GM23338 (cell line): Measurements from ENCODE around the gene KRTAP2-2. TPM values are rescaled to one million over a fixed set of nuclear protein-coding genes. Genes with fewer than 3 reads are reported as not detected.

Experiments used
- ATAC-seq: fragments of 200-7000 bp; cut with Tn5 transposase; 3 replicates; pipeline ENCODE4 v1.9.1; 2020
- DNase-seq: peaks from one replicate; pipeline ENCODE4 v3.0.0-alpha.2; 2015; ENCODE audit warnings: low spot score
- H2AFZ ChIP-seq: fragments of 200-600 bp; sonication (generic); 2 replicates; pipeline ENCODE4 v1.8.0; 2016; ENCODE audit warnings: antibody characterized with exemption, mild to moderate bottlenecking, moderate library complexity
- H3F3A ChIP-seq: fragments of 200-600 bp; sonication (generic); replicated peaks from 2 replicates; pipeline ENCODE4 v1.8.0; 2017; ENCODE audit warnings: antibody characterized with exemption, mixed run types, low read depth
- H3K27ac ChIP-seq: fragments of 200-600 bp; sonication (generic); 2 replicates; pipeline ENCODE4 v1.6.1; 2016; ENCODE audit warnings: low read depth
- H3K27me3 ChIP-seq: fragments of 200-600 bp; sonication (generic); 2 replicates; pipeline ENCODE4 v1.8.0; 2016; ENCODE audit warnings: mild to moderate bottlenecking, mixed run types, moderate library complexity; ENCODE audit not compliant: insufficient read depth
- H3K36me3 ChIP-seq: fragments of 200-600 bp; sonication (generic); 2 replicates; pipeline ENCODE4 v1.8.0; 2016; ENCODE audit warnings: mild to moderate bottlenecking; ENCODE audit not compliant: insufficient read depth
- H3K4me1 ChIP-seq: fragments of 200-600 bp; sonication (generic); 2 replicates; pipeline ENCODE4 v1.8.0; 2016; ENCODE audit warnings: mild to moderate bottlenecking, moderate library complexity; ENCODE audit not compliant: insufficient read depth
- H3K4me2 ChIP-seq: fragments of 200-600 bp; sonication (generic); 2 replicates; pipeline ENCODE4 v1.7.1; 2017; ENCODE audit warnings: mixed run types
- H3K4me3 ChIP-seq: fragments of 200-600 bp; sonication (generic); 2 replicates; pipeline ENCODE4 v1.6.1; 2016; ENCODE audit warnings: mixed run types
- H3K79me2 ChIP-seq: fragments of 200-600 bp; sonication (generic); replicated peaks from 2 replicates; pipeline ENCODE4 v1.8.0; 2017; ENCODE audit warnings: mild to moderate bottlenecking; ENCODE audit not compliant: insufficient read depth
- H3K9me2 ChIP-seq: fragments of 200-600 bp; sonication (generic); 2 replicates; pipeline ENCODE4 v1.8.0; 2017; ENCODE audit not compliant: insufficient read depth
- H4K20me1 ChIP-seq: fragments of 200-600 bp; sonication (generic); replicated peaks from 2 replicates; pipeline ENCODE4 v1.8.0; 2017; ENCODE audit warnings: mild to moderate bottlenecking; ENCODE audit not compliant: insufficient read depth
- H3K27ac Mint-ChIP-seq: 2 replicates; pipeline ENCODE4 v1.8.0; 2020; ENCODE audit warnings: inconsistent platforms, mild to moderate bottlenecking, moderate library complexity, mixed read lengths
- H3K27me3 Mint-ChIP-seq: 3 replicates; pipeline ENCODE4 v1.8.0; 2022; ENCODE audit warnings: low read depth, mild to moderate bottlenecking, moderate library complexity, mixed read lengths, inconsistent platforms; ENCODE audit not compliant: insufficient read depth, poor library complexity
- H3K36me3 Mint-ChIP-seq: 3 replicates; pipeline ENCODE4 v1.8.0; 2021; ENCODE audit warnings: low read depth, mild to moderate bottlenecking, inconsistent platforms, moderate library complexity, mixed read lengths
- H3K4me1 Mint-ChIP-seq: 3 replicates; pipeline ENCODE4 v1.8.0; 2020; ENCODE audit warnings: mild to moderate bottlenecking, inconsistent platforms, mixed read lengths
- H3K4me3 Mint-ChIP-seq: 3 replicates; pipeline ENCODE4 v1.8.0; 2021; ENCODE audit warnings: moderate library complexity, mild to moderate bottlenecking, inconsistent platforms, mixed read lengths
- H3K9me3 Mint-ChIP-seq: 3 replicates; pipeline ENCODE4 v1.8.0; 2020; ENCODE audit warnings: moderate library complexity, mild to moderate bottlenecking, inconsistent platforms, mixed read lengths
- CREB1 ChIP-seq: fragments of 250-450 bp; sonication (Bioruptor Pico); IDR thresholded peaks from 2 replicates; pipeline ENCODE4 v1.5.0; 2020; ENCODE audit warnings: low read depth, mild to moderate bottlenecking, moderate library complexity
- EZH2phosphoT487 ChIP-seq: fragments of 200-600 bp; sonication (generic); IDR thresholded peaks from one replicate; pipeline ENCODE4 v1.8.1; 2018; ENCODE audit warnings: antibody characterized with exemption; ENCODE audit not compliant: unreplicated experiment
- JUNB ChIP-seq: IDR thresholded peaks from one replicate; pipeline ENCODE4 v1.6.1; 2016; ENCODE audit warnings: antibody characterized with exemption; ENCODE audit not compliant: unreplicated experiment
- NANOG ChIP-seq: IDR thresholded peaks from 2 replicates; pipeline ENCODE4 v1.6.1; 2016; ENCODE audit warnings: antibody characterized with exemption, borderline replicate concordance
- ZNF331 ChIP-seq: fragments of 250-450 bp; sonication (Bioruptor Pico); IDR thresholded peaks from 2 replicates; pipeline ENCODE4 v1.5.0; 2020; ENCODE audit warnings: low read depth, mild to moderate bottlenecking, moderate library complexity
- polyA plus RNA-seq: library from polyadenylated mRNA; unstranded; fragments of >200 nt; fragmentation: Nextera tagmentation; extraction: Ambion mirVana; gene quantifications from 2 replicates; pipeline ENCODE4 v1.2.1, GENCODE V29; 2016
- total RNA-seq: library from RNA; depleted of rRNA; stranded (reverse); fragments of >200 nt; shearing (Covaris generic); gene quantifications from 2 replicates; pipeline ENCODE4 v1.2.3, GENCODE V29; 2014
- TF ChIP-seq, protein P1 (sequence below): IDR thresholded peaks from one replicate; pipeline ENCODE4 v1.6.1; 2018; ENCODE audit warnings: antibody characterized with exemption; ENCODE audit not compliant: unreplicated experiment
- TF ChIP-seq, protein P2 (sequence below): IDR thresholded peaks from 2 replicates; pipeline ENCODE4 v1.6.1; 2016; ENCODE audit warnings: antibody characterized with exemption
- TF ChIP-seq, protein P3 (sequence below), 2 experiments: fragments of 200-600 bp in 1 of 2; sonication (generic) in 1 of 2; conservative IDR thresholded peaks; 2 replicates each; pipeline versions ENCODE4 v1.5.1 to v1.6.1; 2016 to 2017; ENCODE audit warnings: antibody characterized with exemption in 2 of 2, low read depth in 2 of 2, mild to moderate bottlenecking in 2 of 2, moderate library complexity in 1 of 2

The KRTAP2-2 gene
- total and polyA plus RNA-seq, 2 experiments from 2014 or later = not detected

DNA sequence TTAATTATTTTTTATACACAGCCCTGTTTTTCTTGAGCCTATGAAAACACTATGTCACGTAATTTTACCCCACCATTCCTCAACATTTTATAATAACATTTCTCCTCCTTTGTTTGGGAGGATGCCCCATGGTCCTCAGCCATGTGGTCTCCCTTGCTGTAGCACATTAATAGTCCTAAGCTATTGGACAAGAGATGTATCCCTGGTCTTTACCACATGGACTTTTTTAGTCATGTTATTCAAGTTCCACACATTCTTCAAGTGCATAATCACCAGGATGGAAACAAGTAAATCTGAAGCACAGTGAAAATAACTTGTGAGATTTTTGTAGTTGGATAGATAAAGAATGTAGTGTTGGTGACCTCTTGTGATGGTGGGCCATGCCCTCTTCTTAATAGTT lies 6.9 kb upstream of the KRTAP2-2 start (continued):
- TF ChIP-seq, protein P1, sequence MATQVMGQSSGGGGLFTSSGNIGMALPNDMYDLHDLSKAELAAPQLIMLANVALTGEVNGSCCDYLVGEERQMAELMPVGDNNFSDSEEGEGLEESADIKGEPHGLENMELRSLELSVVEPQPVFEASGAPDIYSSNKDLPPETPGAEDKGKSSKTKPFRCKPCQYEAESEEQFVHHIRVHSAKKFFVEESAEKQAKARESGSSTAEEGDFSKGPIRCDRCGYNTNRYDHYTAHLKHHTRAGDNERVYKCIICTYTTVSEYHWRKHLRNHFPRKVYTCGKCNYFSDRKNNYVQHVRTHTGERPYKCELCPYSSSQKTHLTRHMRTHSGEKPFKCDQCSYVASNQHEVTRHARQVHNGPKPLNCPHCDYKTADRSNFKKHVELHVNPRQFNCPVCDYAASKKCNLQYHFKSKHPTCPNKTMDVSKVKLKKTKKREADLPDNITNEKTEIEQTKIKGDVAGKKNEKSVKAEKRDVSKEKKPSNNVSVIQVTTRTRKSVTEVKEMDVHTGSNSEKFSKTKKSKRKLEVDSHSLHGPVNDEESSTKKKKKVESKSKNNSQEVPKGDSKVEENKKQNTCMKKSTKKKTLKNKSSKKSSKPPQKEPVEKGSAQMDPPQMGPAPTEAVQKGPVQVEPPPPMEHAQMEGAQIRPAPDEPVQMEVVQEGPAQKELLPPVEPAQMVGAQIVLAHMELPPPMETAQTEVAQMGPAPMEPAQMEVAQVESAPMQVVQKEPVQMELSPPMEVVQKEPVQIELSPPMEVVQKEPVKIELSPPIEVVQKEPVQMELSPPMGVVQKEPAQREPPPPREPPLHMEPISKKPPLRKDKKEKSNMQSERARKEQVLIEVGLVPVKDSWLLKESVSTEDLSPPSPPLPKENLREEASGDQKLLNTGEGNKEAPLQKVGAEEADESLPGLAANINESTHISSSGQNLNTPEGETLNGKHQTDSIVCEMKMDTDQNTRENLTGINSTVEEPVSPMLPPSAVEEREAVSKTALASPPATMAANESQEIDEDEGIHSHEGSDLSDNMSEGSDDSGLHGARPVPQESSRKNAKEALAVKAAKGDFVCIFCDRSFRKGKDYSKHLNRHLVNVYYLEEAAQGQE = no peak
- TF ChIP-seq CREB1 (CRISPR knock-in tag) (no peak), JUNB (no peak), NANOG (no peak), EZH2phosphoT487 (no peak)
- TF ChIP-seq, protein P2, sequence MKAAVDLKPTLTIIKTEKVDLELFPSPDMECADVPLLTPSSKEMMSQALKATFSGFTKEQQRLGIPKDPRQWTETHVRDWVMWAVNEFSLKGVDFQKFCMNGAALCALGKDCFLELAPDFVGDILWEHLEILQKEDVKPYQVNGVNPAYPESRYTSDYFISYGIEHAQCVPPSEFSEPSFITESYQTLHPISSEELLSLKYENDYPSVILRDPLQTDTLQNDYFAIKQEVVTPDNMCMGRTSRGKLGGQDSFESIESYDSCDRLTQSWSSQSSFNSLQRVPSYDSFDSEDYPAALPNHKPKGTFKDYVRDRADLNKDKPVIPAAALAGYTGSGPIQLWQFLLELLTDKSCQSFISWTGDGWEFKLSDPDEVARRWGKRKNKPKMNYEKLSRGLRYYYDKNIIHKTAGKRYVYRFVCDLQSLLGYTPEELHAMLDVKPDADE = no peak
- TF ChIP-seq, protein P3, sequence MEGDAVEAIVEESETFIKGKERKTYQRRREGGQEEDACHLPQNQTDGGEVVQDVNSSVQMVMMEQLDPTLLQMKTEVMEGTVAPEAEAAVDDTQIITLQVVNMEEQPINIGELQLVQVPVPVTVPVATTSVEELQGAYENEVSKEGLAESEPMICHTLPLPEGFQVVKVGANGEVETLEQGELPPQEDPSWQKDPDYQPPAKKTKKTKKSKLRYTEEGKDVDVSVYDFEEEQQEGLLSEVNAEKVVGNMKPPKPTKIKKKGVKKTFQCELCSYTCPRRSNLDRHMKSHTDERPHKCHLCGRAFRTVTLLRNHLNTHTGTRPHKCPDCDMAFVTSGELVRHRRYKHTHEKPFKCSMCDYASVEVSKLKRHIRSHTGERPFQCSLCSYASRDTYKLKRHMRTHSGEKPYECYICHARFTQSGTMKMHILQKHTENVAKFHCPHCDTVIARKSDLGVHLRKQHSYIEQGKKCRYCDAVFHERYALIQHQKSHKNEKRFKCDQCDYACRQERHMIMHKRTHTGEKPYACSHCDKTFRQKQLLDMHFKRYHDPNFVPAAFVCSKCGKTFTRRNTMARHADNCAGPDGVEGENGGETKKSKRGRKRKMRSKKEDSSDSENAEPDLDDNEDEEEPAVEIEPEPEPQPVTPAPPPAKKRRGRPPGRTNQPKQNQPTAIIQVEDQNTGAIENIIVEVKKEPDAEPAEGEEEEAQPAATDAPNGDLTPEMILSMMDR (conservative IDR thresholded peaks at IDR 0.05; ENCODE audit: low read depth in 2 of 2) = no peak

DNA sequence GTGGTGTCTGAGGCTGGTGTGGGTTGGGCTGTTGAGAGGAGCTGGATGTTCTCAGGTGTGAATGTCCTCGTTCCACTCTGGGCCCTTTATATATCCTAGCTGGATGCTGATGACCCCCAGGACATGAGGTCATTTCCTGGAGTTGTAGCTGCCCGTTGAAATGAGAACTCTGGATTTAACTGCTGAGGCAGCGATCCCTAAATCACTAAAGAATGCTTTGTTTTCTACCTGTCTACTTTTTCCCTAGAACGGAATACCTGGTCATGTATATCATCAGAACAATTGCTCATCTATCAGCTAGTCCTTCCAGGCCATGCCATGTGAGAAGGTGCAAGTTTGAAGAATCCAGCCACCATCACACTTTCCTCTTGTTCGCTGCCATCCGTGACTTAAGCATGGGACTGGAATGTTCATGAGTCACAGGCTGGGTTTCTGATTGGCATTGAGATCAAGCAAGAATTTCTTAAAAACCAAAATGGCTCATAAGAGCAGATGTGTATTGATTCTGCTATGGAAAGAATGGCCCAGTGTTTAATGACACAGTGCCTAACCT lies 5.1 kb upstream of the KRTAP2-2 start, which contains the start of gene KRTAP2-3:
TSS of gene KRTAP2-3 (minus strand) at position 63 of the 553 bp plus-strand sequence. CDS start 64 bp downstream, outside the sequence.
- H3K27ac Mint-ChIP-seq = no peak within 1 kb of the TSS; the same call in 1 of the 2 replicates
- DNase-seq (no peak), ATAC-seq (no peak; the same call in 1 of the 3 replicates)
- Histone ChIP-seq H3F3A (no peaks in the 10 kb centered on the region), H3K4me1 (0 out of 2 replicates have a peak, but pooled peaks cover 6% of the 10 kb centered on the region), H3K4me3 (no peak within 1 kb of the TSS), H3K9me2 (no peaks in the 10 kb centered on the region), H3K36me3 (no peaks in the 10 kb centered on the region), H3K27me3 (no peaks in the 10 kb centered on the region), H3K79me2 (no peaks in the 10 kb centered on the region), H2AFZ (0 out of 2 replicates have a peak within 1 kb of the TSS, but pooled peaks have one; percentile 69), H3K27ac (no peak within 1 kb of the TSS), H3K4me2 (no peak within 1 kb of the TSS), H4K20me1 (no peaks in the 10 kb centered on the region)
- no peaks in the 10 kb centered on the region for H3K36me3 Mint-ChIP-seq
- TF ChIP-seq ZNF331 (CRISPR knock-in tag) (no peak), NANOG (no peak)
- H3K27me3 Mint-ChIP-seq = no peaks in the 10 kb centered on the region
- no peak within 1 kb of the TSS for H3K4me3 Mint-ChIP-seq
- peaks cover 3% of the 10 kb centered on the region; the same call in 1 of the 3 replicates for H3K9me3 Mint-ChIP-seq
- H3K4me1 Mint-ChIP-seq = peaks cover 4% of the 10 kb centered on the region
